HCT116 (cell line): ENCODE data around the gene BBS9. TPM values are rescaled to one million over a fixed set of nuclear protein-coding genes. Genes with fewer than 3 reads are reported as not detected.

Source experiments
- ATAC-seq: fragments of 200-7000 bp; cut with Tn5 transposase; 2 replicates; pipeline ENCODE4 v1.9.1; 2020; ENCODE audit warnings: mild to moderate bottlenecking, moderate library complexity
- BruUV-seq: library from RNA; stranded (reverse); fragments of 400-500 nt; replicated peaks from 2 replicates; lab custom pipeline; 2021; lab: Mats Ljungman, UMichigan
- CTCF ChIA-PET: fragments of 300-600 bp; sonication (Branson Sonifier 250); formaldehyde crosslinking; loops from one replicate; lab custom pipeline; 2021; ENCODE audit warnings: antibody characterized with exemption; lab: Charles Lee
- POLR2A ChIA-PET: fragments of 300-600, 350-600 bp; sonication (Branson Sonifier 250); formaldehyde crosslinking; loops from one replicate; lab custom pipeline; 2021; ENCODE audit warnings: antibody characterized with exemption; lab: Charles Lee
- RAD21 ChIA-PET, 2 experiments: fragments of 300-600 bp; sonication (Branson Sonifier 250); formaldehyde crosslinking; loops; one replicate each; lab custom pipeline; 2023; ENCODE audit warnings: low total read pairs in 2 of 2; ENCODE audit not compliant: uncharacterized antibody in 2 of 2, unreplicated experiment in 2 of 2, low non-redundant PET in 1 of 2; lab: Charles Lee
- DNase-seq: peaks from one replicate; pipeline ENCODE4 v3.0.0-alpha.2; 2010; ENCODE audit warnings: low read depth, low spot score
- H2AFZ ChIP-seq: fragments of 200-600 bp; shearing (Covaris generic), sonication (generic); 2 replicates; pipeline ENCODE4 v1.6.1; 2017; ENCODE audit warnings: low read depth, mixed run types, mixed read lengths, antibody characterized with exemption, low read length; ENCODE audit not compliant: poor library complexity, severe bottlenecking
- H3K27ac ChIP-seq: 2 replicates; pipeline ENCODE4 v1.5.1; 2012; ENCODE audit warnings: low read depth, low read length
- H3K27me3 ChIP-seq: fragments of 200-600 bp; sonication (generic); 2 replicates; pipeline ENCODE4 v1.6.1; 2016; ENCODE audit warnings: mixed run types, low read length, mixed read lengths; ENCODE audit not compliant: insufficient read depth
- H3K36me3 ChIP-seq, 2 experiments: fragments of 200-500 bp in 1 of 2; fragments of 200-600 bp in 1 of 2; sonication (Bioruptor generic) in 1 of 2; sonication (generic) in 1 of 2; 2 replicates each; pipeline versions ENCODE4 v1.5.1 to v1.6.1; 2014 to 2016; ENCODE audit warnings: low read length in 2 of 2, inconsistent platforms in 1 of 2, mixed read lengths in 1 of 2, mixed run types in 1 of 2; ENCODE audit not compliant: insufficient read depth in 2 of 2, control insufficient read depth in 1 of 2
- H3K4me1 ChIP-seq, 2 experiments: fragments of 200-600 bp in 1 of 2; sonication (generic) in 1 of 2; 2 replicates each; pipeline versions ENCODE4 v1.5.1 to v1.6.1; 2012 to 2017; ENCODE audit warnings: low read length in 2 of 2, inconsistent platforms in 1 of 2, mild to moderate bottlenecking in 1 of 2, mixed read lengths in 1 of 2, mixed run types in 1 of 2, moderate library complexity in 1 of 2; ENCODE audit not compliant: insufficient read depth in 2 of 2, control insufficient read depth in 1 of 2
- H3K4me2 ChIP-seq: fragments of 200-600 bp; sonication (generic); 2 replicates; pipeline ENCODE4 v1.6.1; 2017; ENCODE audit warnings: mixed run types, low read length, mixed read lengths
- H3K4me3 ChIP-seq, 2 experiments: fragments of 200-600 bp in 1 of 2; sonication (generic) in 1 of 2; replicated peaks in 1 of 2; 2 replicates each; pipeline ENCODE4 v1.5.1; 2011 to 2016; ENCODE audit warnings: low read length in 2 of 2, control low read depth in 1 of 2, low read depth in 1 of 2, mild to moderate bottlenecking in 1 of 2, mixed read lengths in 1 of 2, mixed run types in 1 of 2
- H3K79me2 ChIP-seq: fragments of 200-600 bp; sonication (generic); 2 replicates; pipeline ENCODE4 v1.6.1; 2017; ENCODE audit warnings: mild to moderate bottlenecking, mixed run types, low read length, moderate library complexity, mixed read lengths; ENCODE audit not compliant: insufficient read depth
- H3K9ac ChIP-seq: fragments of 200-600 bp; sonication (generic); 2 replicates; pipeline ENCODE4 v1.6.1; 2016; ENCODE audit warnings: low read length, mixed read lengths
- H3K9me2 ChIP-seq: fragments of 200-600 bp; sonication (generic), shearing (Covaris generic); 2 replicates; pipeline ENCODE4 v1.6.1; 2017; ENCODE audit warnings: mixed run types, mild to moderate bottlenecking, moderate library complexity; ENCODE audit not compliant: insufficient read depth
- H3K9me3 ChIP-seq, 2 experiments: fragments of 200-500 bp in 1 of 2; fragments of 200-600 bp in 1 of 2; sonication (Bioruptor generic) in 1 of 2; sonication (generic) in 1 of 2; 2 replicates each; pipeline ENCODE4 v1.6.1; 2014 to 2017; ENCODE audit warnings: low read length in 2 of 2, mixed read lengths in 2 of 2, inconsistent platforms in 1 of 2, low read depth in 1 of 2, mild to moderate bottlenecking in 1 of 2, mixed run types in 1 of 2, moderate library complexity in 1 of 2; ENCODE audit not compliant: control insufficient read depth in 1 of 2, insufficient read depth in 1 of 2
- H4K20me1 ChIP-seq: fragments of 200-600 bp; sonication (generic), shearing (Covaris generic); 2 replicates; pipeline ENCODE4 v1.6.1; 2017; ENCODE audit warnings: mixed run types, mild to moderate bottlenecking, moderate library complexity; ENCODE audit not compliant: insufficient read depth
- CBX3 ChIP-seq: IDR thresholded peaks from 2 replicates; pipeline ENCODE4 v1.6.1; 2012; ENCODE audit warnings: low read depth
- CEBPB ChIP-seq: IDR thresholded peaks from 2 replicates; pipeline ENCODE4 v1.6.1; 2012; ENCODE audit warnings: low read depth
- CTCF ChIP-seq, 3 experiments: fragments of 200-600 bp in 1 of 3; sonication (generic) in 1 of 3; IDR thresholded peaks in 2 of 3; conservative IDR thresholded peaks in 1 of 3; 2 replicates each; pipeline ENCODE4 v1.5.1; 2012 to 2017; ENCODE audit warnings: low read depth in 2 of 3, low read length in 2 of 3, antibody characterized with exemption in 1 of 3, borderline replicate concordance in 1 of 3, control low read depth in 1 of 3, mild to moderate bottlenecking in 1 of 3, mixed read lengths in 1 of 3, mixed run types in 1 of 3, moderate library complexity in 1 of 3; ENCODE audit not compliant: insufficient read depth in 1 of 3
- ELF1 ChIP-seq: IDR thresholded peaks from 2 replicates; pipeline ENCODE4 v1.6.1; 2012; ENCODE audit warnings: low read depth, borderline replicate concordance
- EZH2 ChIP-seq: fragments of 200-600 bp; sonication (generic); IDR thresholded peaks from 2 replicates; pipeline ENCODE4 v1.6.1; 2017; ENCODE audit warnings: antibody characterized with exemption, mixed run types
- EZH2phosphoT487 ChIP-seq: fragments of 200-600 bp; IDR thresholded peaks from 2 replicates; pipeline ENCODE4 v1.6.1; 2018; ENCODE audit warnings: antibody characterized with exemption, borderline replicate concordance
- MAX ChIP-seq: IDR thresholded peaks from 2 replicates; pipeline ENCODE4 v1.6.1; 2012
- POLR2A ChIP-seq: IDR thresholded peaks from 2 replicates; pipeline ENCODE4 v1.7.0; 2011; ENCODE audit warnings: borderline replicate concordance; ENCODE audit not compliant: insufficient read depth, insufficient read length; ENCODE audit errors: extremely low read depth
- REST ChIP-seq: IDR thresholded peaks from 2 replicates; pipeline ENCODE4 v1.6.1; 2012; ENCODE audit warnings: low read depth
- SIN3A ChIP-seq: IDR thresholded peaks from 2 replicates; pipeline ENCODE4 v1.6.1; 2012; ENCODE audit warnings: low read depth
- SP1 ChIP-seq: IDR thresholded peaks from 2 replicates; pipeline ENCODE4 v1.6.1; 2012; ENCODE audit warnings: low read depth
- TCF7L2 ChIP-seq: IDR thresholded peaks from 2 replicates; pipeline ENCODE4 v1.7.0; 2011; ENCODE audit warnings: borderline replicate concordance, inconsistent platforms; ENCODE audit not compliant: insufficient read depth, insufficient read length; ENCODE audit errors: extremely low read depth
- YY1 ChIP-seq: IDR thresholded peaks from 2 replicates; pipeline ENCODE4 v1.6.1; 2011; ENCODE audit warnings: low read length, low read depth, moderate library complexity, mild to moderate bottlenecking; ENCODE audit not compliant: insufficient replicate concordance; ENCODE audit errors: extremely low read depth
- ZBTB33 ChIP-seq: IDR thresholded peaks from 2 replicates; pipeline ENCODE4 v1.6.1; 2011; ENCODE audit warnings: mild to moderate bottlenecking, low read length, moderate library complexity; ENCODE audit not compliant: insufficient replicate concordance; ENCODE audit errors: extremely low read depth
- ZNF274 ChIP-seq: fragments of 200-500 bp; sonication (Bioruptor generic); IDR thresholded peaks from 2 replicates; pipeline ENCODE4 v1.6.1; 2014; ENCODE audit warnings: mild to moderate bottlenecking, low read depth, low read length, inconsistent platforms
- intact Hi-C: fragments of 100-400 bp; cut with micrococcal nuclease; formaldehyde crosslinking; loops from 2 replicates; pipeline ENCODE4 v1.10.0; 2022
- total RNA-seq: library from RNA; stranded (reverse); gene quantifications from one replicate; pipeline ENCODE4 v1.2.1, GENCODE V29; 2021; ENCODE audit not compliant: unreplicated experiment

The BBS9 gene
- total RNA-seq, 1 experiment from 2014 or later = 7.1 TPM

GRCh38 chr7:33632840-33633525 is 503.6 kb downstream of the BBS9 start:
- Histone ChIP-seq H3K27me3 (no peaks in the 10 kb centered on the region), H3K9me3 (no peaks in the 10 kb centered on the region), H3K4me1 (no peaks in the 10 kb centered on the region), H3K9ac (no peak overlapping the region), H3K79me2 (no peaks in the 10 kb centered on the region), H2AFZ (no peak overlapping the region), H3K4me2 (no peak overlapping the region), H3K9me2 (no peaks in the 10 kb centered on the region), H3K36me3 (no peaks in the 10 kb centered on the region), H4K20me1 (no peaks in the 10 kb centered on the region), H3K4me3 (no peak overlapping the region), H3K27ac (no peak overlapping the region)
- BruUV-seq = no TSS peak
- no peak for ATAC-seq
- ChIA-PET CTCF (no interaction called here), POLR2A (no interaction called here), RAD21 (no interaction called here)
- TF ChIP-seq POLR2A = no peak
- no peak for TF ChIP-seq CTCF (IDR thresholded peaks at IDR 0.05 in 2 of 3, conservative IDR thresholded peaks at IDR 0.05 in 1 of 3; ENCODE audit: borderline replicate concordance in 1 of 3, insufficient read depth in 1 of 3, low read depth in 2 of 3, low read length in 2 of 3)
- TF ChIP-seq SP1 = no peak
- no peak for TF ChIP-seq CBX3
- TF ChIP-seq ELF1 = no peak
- TF ChIP-seq SIN3A = no peak
- TF ChIP-seq ZNF274 = no peak
- no peak for TF ChIP-seq TCF7L2
- TF ChIP-seq YY1 = no peak
- no peak for TF ChIP-seq REST
- TF ChIP-seq CEBPB = no peak
- TF ChIP-seq EZH2phosphoT487 = no peak
- TF ChIP-seq MAX = no peak
- TF ChIP-seq EZH2 = no peak
- TF ChIP-seq ZBTB33 = no peak
- intact Hi-C loops = no loop called here
- no peak for DNase-seq
